Lung microvascular endothelial cell (primary cell): Measurements from ENCODE around the gene C7. TPM values are rescaled to one million over a fixed set of nuclear protein-coding genes. Genes with fewer than 3 reads are reported as not detected.
A peak's percentile ranks its signal among the peaks of the same experiment; 100 is the strongest.
"Not testable (repeated sequence)": the region's sequence is repeated elsewhere in the genome, so short reads cannot be mapped to it uniquely, and the experiment has no call there.

Experiments
- DNase-seq, 2 donors: peaks; one replicate each; pipeline versions ENCODE4 v3.0.0 to v3.0.0-alpha.2; 2010; ENCODE audit warnings: low read depth in 2 of 2
- total RNA-seq: library from RNA; depleted of rRNA; stranded (reverse); fragments of >200 nt; gene quantifications from 2 replicates; pipeline ENCODE4 v1.2.1, GENCODE V29; 2014

C7 gene
- total RNA-seq, 1 donor from 2014 or later: 0.40 TPM

- DNase-seq: peak in 1 of 2 donors; percentile 75
Observed at GRCh38 chr5:40991168-40991980, 82.1 kb downstream of the C7 start.

GRCh38 chr5:40991981-40992559, 82.8 kb downstream of the C7 start:
- DNase-seq: no peak

GRCh38 chr5:40995801-40996586, 86.7 kb downstream of the C7 start:
- DNase-seq: no peak

GRCh38 chr5:40999142-40999541, 89.8 kb downstream of the C7 start:
- no peak for DNase-seq

- no peak for DNase-seq
Observed at GRCh38 chr5:40999966-41000365, 90.7 kb downstream of the C7 start.

GRCh38 chr5:41003670-41004376, 94.5 kb downstream of the C7 start:
- no peak for DNase-seq

GRCh38 chr5:41004931-41005330, 95.6 kb downstream of the C7 start:
- no peak for DNase-seq

- no peak for DNase-seq
Observed at GRCh38 chr5:41009232-41009631, 99.9 kb downstream of the C7 start.

GRCh38 chr5:41010572-41010971, 101.3 kb downstream of the C7 start:
- DNase-seq: no peak

- no peak for DNase-seq
Observed at GRCh38 chr5:41012318-41012717, 103.0 kb downstream of the C7 start.

GRCh38 chr5:41022600-41022999, 113.3 kb downstream of the C7 start:
- not testable (repeated sequence) for DNase-seq

Other genes starting within 250 kb of the C7 start
- gene PTGER4, start 229.6 kb upstream of the C7 start, total RNA-seq: 5.2 and 7.6 TPM in 2 replicates
- gene TTC33, start 153.5 kb upstream of the C7 start, total RNA-seq: 10.9 and 15.1 TPM in 2 replicates
- 81.3 and 87.4 TPM in 2 replicates for gene PRKAA1, start 111.1 kb upstream of the C7 start, total RNA-seq
- 2,142 and 2,944 TPM in 2 replicates for gene RPL37, start 74.3 kb upstream of the C7 start, total RNA-seq
- gene CARD6, start 68.1 kb upstream of the C7 start, total RNA-seq: 27.0 and 50.6 TPM in 2 replicates
- not detected in 2 replicates for gene MROH2B, start 161.8 kb downstream of the C7 start, total RNA-seq